ENCODE results near the gene HNF1A. TPM values are rescaled to one million over a fixed set of nuclear protein-coding genes. Genes with fewer than 3 reads are reported as not detected.

The HNF1A gene
- polyA plus RNA-seq, 3 donors, result 0.03 TPM; not detected in 2

GRCh38 chr12:120998435-120998834 lies 20.1 kb downstream of the HNF1A start:
- H2AFZ ChIP-seq (ENCODE audit: insufficient read depth, low read depth, low read length, poor library complexity, severe bottlenecking), result no peak overlapping the region
- H3K4me1 ChIP-seq (ENCODE audit: control insufficient read depth in 1 of 2, insufficient read depth in 2 of 2, low read length in 2 of 2), result no peaks in the 10 kb centered on the region
- no peak for TF ChIP-seq CTCF (IDR thresholded peaks at IDR 0.05)
- H3K27me3 ChIP-seq (ENCODE audit: control insufficient read depth in 2 of 2, insufficient read depth in 2 of 2, low read length in 2 of 2), result no peaks in the 10 kb centered on the region
- Mint-ChIP-seq H3K27me3 (ENCODE audit: low read depth in 3 of 3) (peaks cover 0 to 7% (median 6%) of the 10 kb centered on the region in 3 donors), H3K36me3 (peaks cover 10 to 22% of the 10 kb centered on the region in 2 donors), H3K4me3 (no peak overlapping the region), H3K27ac (no peak overlapping the region), H3K4me1 (peaks cover 1% of the 10 kb centered on the region), H3K9me3 (peaks cover 0 to 6% (median 1%) of the 10 kb centered on the region in 7 donors)
- no peak overlapping the region for H3K9ac ChIP-seq (ENCODE audit: insufficient read depth, low read length, poor library complexity, severe bottlenecking)
- no peaks in the 10 kb centered on the region for H3K79me2 ChIP-seq (ENCODE audit: insufficient read depth, low read length)
- H3K36me3 ChIP-seq (replicated peaks in 1 of 2; ENCODE audit: control insufficient read depth in 1 of 2, insufficient read depth in 2 of 2, low read length in 2 of 2), result peaks cover 11 to 24% of the 10 kb centered on the region in 2 donors
- no peaks in the 10 kb centered on the region for H3K9me3 ChIP-seq (replicated peaks in 1 of 2; ENCODE audit: control insufficient read depth in 1 of 2, insufficient read depth in 1 of 2, low read length in 2 of 2)
- WGBS (ENCODE audit: insufficient coverage), result 67% methylated on average over 2 of the region's 3 CpGs
- intact Hi-C loops (cut with micrococcal nuclease), result no loop called here
- no peak overlapping the region for H3K4me2 ChIP-seq (replicated peaks; ENCODE audit: extremely low read depth, low read length, poor library complexity, severe bottlenecking)
- H3K27ac ChIP-seq (ENCODE audit: low read depth in 1 of 2, low read length in 2 of 2), result no peak overlapping the region
- H4K20me1 ChIP-seq (ENCODE audit: insufficient read depth, low read length), result no peaks in the 10 kb centered on the region
- H3K4me3 ChIP-seq (replicated peaks in 1 of 3; ENCODE audit: low read depth in 2 of 3, low read length in 3 of 3), result no peak overlapping the region
- no peak for DNase-seq

- H3K4me1 Mint-ChIP-seq, result peaks cover 1% of the 10 kb centered on the region
- Histone ChIP-seq H3K9me3 (replicated peaks in 1 of 2; ENCODE audit: control insufficient read depth in 1 of 2, insufficient read depth in 1 of 2, low read length in 2 of 2) (no peaks in the 10 kb centered on the region), H2AFZ (ENCODE audit: insufficient read depth, low read depth, low read length, poor library complexity, severe bottlenecking) (no peak overlapping the region), H3K36me3 (replicated peaks in 1 of 2; ENCODE audit: control insufficient read depth in 1 of 2, insufficient read depth in 2 of 2, low read length in 2 of 2) (peaks cover 21 to 34% of the 10 kb centered on the region in 2 donors), H3K9ac (ENCODE audit: insufficient read depth, low read length, poor library complexity, severe bottlenecking) (no peak overlapping the region), H3K27ac (ENCODE audit: low read depth in 1 of 2, low read length in 2 of 2) (no peak overlapping the region), H3K4me1 (ENCODE audit: control insufficient read depth in 1 of 2, insufficient read depth in 2 of 2, low read length in 2 of 2) (no peaks in the 10 kb centered on the region), H3K4me3 (replicated peaks in 1 of 3; ENCODE audit: low read depth in 2 of 3, low read length in 3 of 3) (no peak overlapping the region), H3K79me2 (ENCODE audit: insufficient read depth, low read length) (no peaks in the 10 kb centered on the region), H3K27me3 (ENCODE audit: control insufficient read depth in 2 of 2, insufficient read depth in 2 of 2, low read length in 2 of 2) (no peaks in the 10 kb centered on the region), H3K4me2 (replicated peaks; ENCODE audit: extremely low read depth, low read length, poor library complexity, severe bottlenecking) (no peak overlapping the region), H4K20me1 (ENCODE audit: insufficient read depth, low read length) (no peaks in the 10 kb centered on the region)
- no peak overlapping the region for H3K4me3 Mint-ChIP-seq
- no peak for DNase-seq
- H3K27me3 Mint-ChIP-seq (ENCODE audit: low read depth in 3 of 3), result peaks cover 2 to 7% (median 4%) of the 10 kb centered on the region in 3 donors
- TF ChIP-seq CTCF (IDR thresholded peaks at IDR 0.05), result no peak
- H3K9me3 Mint-ChIP-seq, result peaks cover 0 to 6% (median 1%) of the 10 kb centered on the region in 7 donors
- H3K36me3 Mint-ChIP-seq, result peaks cover 20 to 32% of the 10 kb centered on the region in 2 donors
- H3K27ac Mint-ChIP-seq, result no peak overlapping the region
- 69% methylated on average over 18 of the region's 23 CpGs for WGBS (ENCODE audit: insufficient coverage)
- intact Hi-C loops (cut with micrococcal nuclease), result loop anchor here in 1 of 2 donors (10.0 kb wide), 1 partner anchor 235 kb away; no protein-coding TSS in a partner anchor
Measured at GRCh38 chr12:120999191-121000120, 21.1 kb downstream of the HNF1A start.

Measured in CD14-positive monocyte (primary cell).